ENCODE measurements around the gene MPZL2. TPM values are rescaled to one million over a fixed set of nuclear protein-coding genes. Genes with fewer than 3 reads are reported as not detected.

MPZL2 gene
- total RNA-seq, 2 donors from 2014 or later: 13.8 to 16.8 TPM

- Histone ChIP-seq H3K9me3 (no peaks in the 10 kb centered on the region), H3K4me3 (no peak overlapping the region), H3K4me1 (no peaks in the 10 kb centered on the region), H3K27me3 (no peaks in the 10 kb centered on the region), H3K27ac (no peak overlapping the region), H3K36me3 (no peaks in the 10 kb centered on the region)
- no peak for DNase-seq (ENCODE audit: low spot score)
- TF ChIP-seq, protein P1, sequence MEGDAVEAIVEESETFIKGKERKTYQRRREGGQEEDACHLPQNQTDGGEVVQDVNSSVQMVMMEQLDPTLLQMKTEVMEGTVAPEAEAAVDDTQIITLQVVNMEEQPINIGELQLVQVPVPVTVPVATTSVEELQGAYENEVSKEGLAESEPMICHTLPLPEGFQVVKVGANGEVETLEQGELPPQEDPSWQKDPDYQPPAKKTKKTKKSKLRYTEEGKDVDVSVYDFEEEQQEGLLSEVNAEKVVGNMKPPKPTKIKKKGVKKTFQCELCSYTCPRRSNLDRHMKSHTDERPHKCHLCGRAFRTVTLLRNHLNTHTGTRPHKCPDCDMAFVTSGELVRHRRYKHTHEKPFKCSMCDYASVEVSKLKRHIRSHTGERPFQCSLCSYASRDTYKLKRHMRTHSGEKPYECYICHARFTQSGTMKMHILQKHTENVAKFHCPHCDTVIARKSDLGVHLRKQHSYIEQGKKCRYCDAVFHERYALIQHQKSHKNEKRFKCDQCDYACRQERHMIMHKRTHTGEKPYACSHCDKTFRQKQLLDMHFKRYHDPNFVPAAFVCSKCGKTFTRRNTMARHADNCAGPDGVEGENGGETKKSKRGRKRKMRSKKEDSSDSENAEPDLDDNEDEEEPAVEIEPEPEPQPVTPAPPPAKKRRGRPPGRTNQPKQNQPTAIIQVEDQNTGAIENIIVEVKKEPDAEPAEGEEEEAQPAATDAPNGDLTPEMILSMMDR (IDR thresholded peaks at IDR 0.05): no peak
Measured at GRCh38 chr11:118229274-118229847, 34.7 kb downstream of the MPZL2 start.

- Histone ChIP-seq H3K27me3 (no peaks in the 10 kb centered on the region), H3K4me1 (no peaks in the 10 kb centered on the region), H3K27ac (no peak overlapping the region), H3K9me3 (no peaks in the 10 kb centered on the region), H3K4me3 (no peak overlapping the region), H3K36me3 (no peaks in the 10 kb centered on the region)
- no peak for DNase-seq (ENCODE audit: low spot score)
- TF ChIP-seq, protein P1 (IDR thresholded peaks at IDR 0.05): no peak
Measured at GRCh38 chr11:118227865-118228785, 36.0 kb downstream of the MPZL2 start.

DNA sequence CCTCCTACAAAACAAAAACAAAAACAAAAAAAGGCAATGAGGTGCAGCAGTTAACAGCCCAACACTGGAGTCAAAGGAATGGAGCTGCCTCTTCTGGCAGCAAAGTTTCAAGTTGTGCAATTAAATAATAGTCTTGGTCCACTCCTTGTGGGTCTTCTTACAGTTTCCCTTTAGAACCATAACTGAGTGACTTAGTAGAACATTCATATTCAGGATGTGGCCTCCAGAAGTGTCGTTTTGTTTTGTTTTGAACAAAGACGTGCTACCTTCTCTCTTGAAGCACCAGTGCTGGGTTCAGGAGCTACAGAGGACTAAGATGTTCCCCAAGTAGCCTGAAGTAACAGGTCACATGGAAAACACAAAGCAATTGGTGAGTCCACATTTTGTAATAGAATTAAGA is 37.3 kb downstream of the MPZL2 start:
- Histone ChIP-seq H3K27ac (no peak overlapping the region), H3K4me1 (no peaks in the 10 kb centered on the region), H3K4me3 (no peak overlapping the region), H3K36me3 (no peaks in the 10 kb centered on the region), H3K9me3 (no peaks in the 10 kb centered on the region), H3K27me3 (no peaks in the 10 kb centered on the region)
- TF ChIP-seq, protein P1 (IDR thresholded peaks at IDR 0.05): no peak
- DNase-seq (ENCODE audit: low spot score): no peak

DNA sequence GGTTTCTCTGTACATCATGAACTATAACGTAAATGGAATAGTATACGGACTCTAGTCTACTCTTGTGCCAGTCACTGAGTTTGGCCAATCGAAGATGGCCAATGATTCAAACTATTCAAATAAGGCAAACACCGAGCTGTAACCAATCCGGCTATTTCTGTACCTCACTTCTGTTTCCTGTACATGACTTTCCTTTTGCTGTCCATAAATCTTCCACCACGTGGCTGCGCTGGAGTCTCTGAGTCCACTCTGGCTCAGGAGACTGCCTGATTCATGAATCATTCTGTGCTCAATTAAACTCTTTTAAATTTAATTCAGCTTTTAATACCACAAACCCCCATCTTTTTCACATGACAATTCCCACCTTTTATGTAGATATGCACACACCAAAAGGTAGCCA is 37.8 kb downstream of the MPZL2 start:
- Histone ChIP-seq H3K27ac (no peak overlapping the region), H3K4me3 (no peak overlapping the region), H3K27me3 (no peaks in the 10 kb centered on the region), H3K36me3 (no peaks in the 10 kb centered on the region), H3K4me1 (no peaks in the 10 kb centered on the region), H3K9me3 (no peaks in the 10 kb centered on the region)
- TF ChIP-seq, protein P1 (IDR thresholded peaks at IDR 0.05): no peak
- DNase-seq (ENCODE audit: low spot score): no peak

GRCh38 chr11:118224511-118225188 is 39.4 kb downstream of the MPZL2 start, which contains the start of gene JAML:
Gene JAML (minus strand): TSS chr11:118225011. CDS start chr11:118214866, 10,145 bp downstream.
- H3K4me3 ChIP-seq: peak within 1 kb of the TSS in 1 of 2 donors; percentile 10
- TF ChIP-seq, protein P1 (IDR thresholded peaks at IDR 0.05): no peak
- H3K4me1 ChIP-seq: no peaks in the 10 kb centered on the region
- DNase-seq (ENCODE audit: low spot score): no peak
- no peak within 1 kb of the TSS for H3K27ac ChIP-seq
- H3K9me3 ChIP-seq: no peaks in the 10 kb centered on the region
- no peaks in the 10 kb centered on the region for H3K27me3 ChIP-seq
- no peaks in the 10 kb centered on the region for H3K36me3 ChIP-seq

All from right atrium auricular region (tissue), 2 donors.